Measurements from ENCODE around the gene PPARA. TPM values are rescaled to one million over a fixed set of nuclear protein-coding genes. Genes with fewer than 3 reads are reported as not detected.

The PPARA gene
- total RNA-seq, 4 donors from 2014 or later: 26.9 to 41.9 (median 37.4) TPM

DNA sequence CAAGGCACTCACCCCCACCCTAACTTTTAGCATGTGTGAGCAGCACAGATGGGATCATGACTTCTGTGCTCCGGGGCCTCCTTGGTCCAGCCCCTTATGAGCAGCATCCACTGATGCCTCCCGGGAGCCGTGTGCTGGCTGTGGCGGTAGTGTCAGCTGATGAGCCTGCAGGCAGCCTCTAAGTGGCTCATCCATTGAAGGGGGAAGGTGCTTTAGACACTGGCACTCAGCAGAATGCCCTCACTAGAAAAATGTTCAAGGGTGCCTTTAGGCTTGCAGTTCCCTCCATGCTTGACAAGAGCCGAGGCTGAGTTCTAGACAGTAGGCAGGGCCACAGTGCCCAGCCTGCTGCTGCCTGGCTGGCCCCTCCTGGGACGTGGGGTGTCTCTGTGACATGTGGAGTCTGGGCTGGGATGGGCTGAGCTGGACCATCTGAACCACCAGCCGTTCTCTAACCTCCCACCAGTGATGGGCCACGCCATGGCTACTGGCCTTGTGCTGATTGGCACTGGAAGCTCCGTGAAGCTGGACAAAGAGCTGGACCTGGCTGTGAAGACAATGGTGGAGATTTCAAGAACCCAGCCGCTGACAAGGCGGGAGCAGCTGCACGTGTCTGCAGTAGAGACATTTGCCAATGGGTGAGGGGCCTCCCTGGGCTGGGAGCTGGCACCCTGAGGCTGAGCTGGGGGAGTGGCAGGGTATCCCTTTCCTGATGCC, 123.3 kb downstream of the PPARA start:
- intact Hi-C loops (cut with DNase I): no loop called here
- Histone ChIP-seq H3K4me3 (replicated peaks in 1 of 3) (no peak overlapping the region), H3K9me3 (no peaks in the 10 kb centered on the region), H3K27me3 (no peaks in the 10 kb centered on the region), H3K27ac (no peak overlapping the region), H3K36me3 (peaks cover 17 to 38% of the 10 kb centered on the region in 2 donors), H3K4me1 (peaks cover 0 to 6% of the 10 kb centered on the region in 2 donors)
- WGBS, 2 donors: 89 to 98% methylated on average over 8 to 11 of the region's 12 CpGs
- TF ChIP-seq, protein P1, sequence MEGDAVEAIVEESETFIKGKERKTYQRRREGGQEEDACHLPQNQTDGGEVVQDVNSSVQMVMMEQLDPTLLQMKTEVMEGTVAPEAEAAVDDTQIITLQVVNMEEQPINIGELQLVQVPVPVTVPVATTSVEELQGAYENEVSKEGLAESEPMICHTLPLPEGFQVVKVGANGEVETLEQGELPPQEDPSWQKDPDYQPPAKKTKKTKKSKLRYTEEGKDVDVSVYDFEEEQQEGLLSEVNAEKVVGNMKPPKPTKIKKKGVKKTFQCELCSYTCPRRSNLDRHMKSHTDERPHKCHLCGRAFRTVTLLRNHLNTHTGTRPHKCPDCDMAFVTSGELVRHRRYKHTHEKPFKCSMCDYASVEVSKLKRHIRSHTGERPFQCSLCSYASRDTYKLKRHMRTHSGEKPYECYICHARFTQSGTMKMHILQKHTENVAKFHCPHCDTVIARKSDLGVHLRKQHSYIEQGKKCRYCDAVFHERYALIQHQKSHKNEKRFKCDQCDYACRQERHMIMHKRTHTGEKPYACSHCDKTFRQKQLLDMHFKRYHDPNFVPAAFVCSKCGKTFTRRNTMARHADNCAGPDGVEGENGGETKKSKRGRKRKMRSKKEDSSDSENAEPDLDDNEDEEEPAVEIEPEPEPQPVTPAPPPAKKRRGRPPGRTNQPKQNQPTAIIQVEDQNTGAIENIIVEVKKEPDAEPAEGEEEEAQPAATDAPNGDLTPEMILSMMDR (IDR thresholded peaks at IDR 0.05): no peak
- no peak for TF ChIP-seq POLR2A (IDR thresholded peaks at IDR 0.05)
- no peak for DNase-seq

DNA sequence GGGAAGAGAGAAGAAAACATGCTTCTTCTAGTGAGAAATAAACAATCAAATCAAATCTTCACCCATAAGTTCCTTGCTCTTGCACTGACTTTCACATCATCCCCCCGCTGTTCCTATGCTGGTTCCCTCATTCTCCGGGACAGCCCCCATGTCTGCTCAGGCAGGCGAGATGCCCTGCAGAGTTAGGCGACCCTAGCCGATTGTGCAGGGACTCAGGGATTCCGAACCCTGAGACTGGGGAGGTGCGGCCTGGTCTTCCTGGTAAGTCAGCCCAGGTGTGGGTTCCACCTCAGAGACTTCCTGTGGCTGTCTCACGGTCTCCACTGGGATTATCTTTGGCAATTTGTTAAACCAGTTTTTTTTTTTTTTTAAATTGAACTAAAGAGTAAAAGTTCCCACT, 124.1 kb downstream of the PPARA start:
- Histone ChIP-seq H3K27me3 (no peaks in the 10 kb centered on the region), H3K36me3 (peaks cover 25 to 45% of the 10 kb centered on the region in 2 donors), H3K4me3 (replicated peaks in 1 of 3) (no peak overlapping the region), H3K4me1 (no peaks in the 10 kb centered on the region), H3K27ac (no peak overlapping the region), H3K9me3 (no peaks in the 10 kb centered on the region)
- no peak for DNase-seq
- intact Hi-C loops (cut with DNase I): no loop called here
- TF ChIP-seq POLR2A (IDR thresholded peaks at IDR 0.05): no peak
- TF ChIP-seq, protein P1 (IDR thresholded peaks at IDR 0.05): no peak
- 96 to 97% methylated on average over 8 of the region's 8 CpGs for WGBS, 2 donors

DNA sequence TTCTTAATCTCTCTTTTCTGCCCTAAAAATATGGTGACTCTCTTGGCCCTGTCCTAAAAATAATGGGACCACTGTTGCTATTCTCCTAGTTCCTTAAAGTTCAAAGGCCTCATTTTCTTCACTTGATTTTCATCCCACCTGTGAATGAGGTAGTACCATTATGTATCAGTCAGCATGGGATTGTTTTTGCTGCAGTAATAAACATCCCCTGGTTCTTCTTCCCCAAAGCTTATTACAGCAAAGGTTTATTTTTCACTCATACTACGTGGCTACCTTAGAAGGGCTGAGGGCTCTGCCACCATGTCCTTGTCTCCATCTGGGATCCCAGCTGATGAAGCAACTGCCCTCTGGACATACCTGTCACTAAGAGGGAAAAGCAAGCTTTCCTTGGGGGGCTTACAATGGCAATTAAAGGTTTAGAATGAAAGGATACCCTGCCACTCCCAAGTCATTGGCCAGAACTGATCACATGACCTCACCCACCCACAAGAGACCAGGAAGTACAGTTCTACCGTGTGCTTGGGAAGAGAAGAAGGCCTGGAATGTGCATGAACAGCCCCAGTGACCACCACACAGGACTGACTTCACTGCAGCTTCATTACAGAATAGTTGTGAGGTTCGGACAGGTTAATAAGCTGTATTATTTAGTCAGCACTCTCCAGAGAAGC, 125.3 kb downstream of the PPARA start:
- Histone ChIP-seq H3K27ac (no peak overlapping the region), H3K27me3 (no peaks in the 10 kb centered on the region), H3K9me3 (no peaks in the 10 kb centered on the region), H3K4me1 (no peaks in the 10 kb centered on the region), H3K36me3 (peaks cover 32 to 56% of the 10 kb centered on the region in 2 donors), H3K4me3 (replicated peaks in 1 of 3) (no peak overlapping the region)
- DNase-seq: no peak
- TF ChIP-seq POLR2A (IDR thresholded peaks at IDR 0.05): no peak
- TF ChIP-seq, protein P1 (IDR thresholded peaks at IDR 0.05): no peak
- 72 to 93% methylated on average over 3 of the region's 3 CpGs for WGBS, 2 donors
- intact Hi-C loops (cut with DNase I): no loop called here

DNA sequence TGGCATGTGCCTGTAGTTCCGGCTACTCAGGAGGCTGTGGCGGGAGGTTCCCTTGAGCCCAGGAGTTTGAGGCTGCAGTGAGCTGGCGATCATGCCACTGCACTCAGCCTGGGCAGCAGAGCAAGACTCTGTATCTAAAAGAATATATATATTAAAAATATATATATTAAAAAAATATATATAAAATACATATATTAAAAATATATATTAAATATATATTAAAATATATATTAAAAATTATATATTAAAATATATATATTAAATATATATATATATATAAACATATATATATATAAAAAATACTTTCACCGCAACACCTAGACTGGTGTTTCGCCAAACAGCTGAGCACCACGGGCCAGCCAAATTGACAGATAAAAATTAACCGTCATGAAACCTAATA, 126.2 kb downstream of the PPARA start:
- Histone ChIP-seq H3K27me3 (no peaks in the 10 kb centered on the region), H3K4me3 (replicated peaks in 1 of 3) (no peak overlapping the region), H3K36me3 (peaks cover 32 to 58% of the 10 kb centered on the region in 2 donors), H3K9me3 (no peaks in the 10 kb centered on the region), H3K27ac (no peak overlapping the region), H3K4me1 (no peaks in the 10 kb centered on the region)
- intact Hi-C loops (cut with DNase I): no loop called here
- WGBS, 2 donors: 96 to 97% methylated on average over 7 of the region's 7 CpGs
- no peak for TF ChIP-seq POLR2A (IDR thresholded peaks at IDR 0.05)
- TF ChIP-seq, protein P1 (IDR thresholded peaks at IDR 0.05): no peak
- DNase-seq: no peak
